Prostate gland (tissue), 2 donors: Measurements from ENCODE around the gene KIF11.

ENCODE experiments used
- POLR2A ChIP-seq: fragments of 450-650 bp; IDR thresholded peaks from one replicate; pipeline ENCODE4 v1.6.1; 2016; ENCODE audit warnings: antibody characterized with exemption, mild to moderate bottlenecking
- POLR2AphosphoS5 ChIP-seq: sonication (generic); formaldehyde crosslinking; IDR thresholded peaks from one replicate; pipeline ENCODE4 v1.6.1; 2017; ENCODE audit warnings: antibody characterized with exemption
- TF ChIP-seq, protein P1 (sequence below), 4 experiments: fragments of 200-600 bp in 2 of 4; fragments of 450-650 bp in 2 of 4; sonication (generic) in 2 of 4; IDR thresholded peaks; 1 replicate in 3 of 4; 2 replicates in 1 of 4; pipeline ENCODE4 v1.5.1; 2016 to 2019; ENCODE audit warnings: antibody characterized with exemption in 4 of 4, mild to moderate bottlenecking in 2 of 4, moderate library complexity in 2 of 4

DNA sequence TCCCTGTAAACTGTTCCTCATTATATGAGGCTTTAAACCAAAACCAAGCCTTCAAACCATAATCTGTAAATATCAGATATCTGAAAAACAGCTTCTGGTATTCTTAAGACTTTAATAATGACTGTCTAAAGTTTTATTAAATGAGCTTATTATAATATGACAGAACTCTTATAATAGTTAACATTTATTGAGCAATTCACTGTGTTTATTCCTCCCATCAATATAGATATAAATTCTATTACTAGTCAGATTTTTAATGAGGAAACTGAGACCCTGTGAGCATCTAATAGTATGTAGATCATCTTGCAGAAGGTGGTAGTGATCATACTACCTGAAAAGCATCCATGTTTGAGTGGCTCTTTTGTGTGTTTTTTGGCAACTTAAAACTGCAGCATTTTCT lies 45.1 kb downstream of the KIF11 start:
- TF ChIP-seq, protein P1, sequence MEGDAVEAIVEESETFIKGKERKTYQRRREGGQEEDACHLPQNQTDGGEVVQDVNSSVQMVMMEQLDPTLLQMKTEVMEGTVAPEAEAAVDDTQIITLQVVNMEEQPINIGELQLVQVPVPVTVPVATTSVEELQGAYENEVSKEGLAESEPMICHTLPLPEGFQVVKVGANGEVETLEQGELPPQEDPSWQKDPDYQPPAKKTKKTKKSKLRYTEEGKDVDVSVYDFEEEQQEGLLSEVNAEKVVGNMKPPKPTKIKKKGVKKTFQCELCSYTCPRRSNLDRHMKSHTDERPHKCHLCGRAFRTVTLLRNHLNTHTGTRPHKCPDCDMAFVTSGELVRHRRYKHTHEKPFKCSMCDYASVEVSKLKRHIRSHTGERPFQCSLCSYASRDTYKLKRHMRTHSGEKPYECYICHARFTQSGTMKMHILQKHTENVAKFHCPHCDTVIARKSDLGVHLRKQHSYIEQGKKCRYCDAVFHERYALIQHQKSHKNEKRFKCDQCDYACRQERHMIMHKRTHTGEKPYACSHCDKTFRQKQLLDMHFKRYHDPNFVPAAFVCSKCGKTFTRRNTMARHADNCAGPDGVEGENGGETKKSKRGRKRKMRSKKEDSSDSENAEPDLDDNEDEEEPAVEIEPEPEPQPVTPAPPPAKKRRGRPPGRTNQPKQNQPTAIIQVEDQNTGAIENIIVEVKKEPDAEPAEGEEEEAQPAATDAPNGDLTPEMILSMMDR (IDR thresholded peaks at IDR 0.05), result no peak
- no peak for TF ChIP-seq POLR2A
- no peak for TF ChIP-seq POLR2AphosphoS5
